GM19468 (cell line): ENCODE data around the gene GON7.
"Not testable (repeated sequence)": the region's sequence is repeated elsewhere in the genome, so short reads cannot be mapped to it uniquely, and the experiment has no call there.

ENCODE experiments used
- ATAC-seq: cut with Tn5 transposase; IDR thresholded peaks from one replicate; pipeline ENCODE4 v1.9.1; 2021; ENCODE audit warnings: mild to moderate bottlenecking, moderate library complexity, moderate number of reproducible peaks; ENCODE audit not compliant: unreplicated experiment; ENCODE audit errors: extremely low read depth

The GON7 gene

DNA sequence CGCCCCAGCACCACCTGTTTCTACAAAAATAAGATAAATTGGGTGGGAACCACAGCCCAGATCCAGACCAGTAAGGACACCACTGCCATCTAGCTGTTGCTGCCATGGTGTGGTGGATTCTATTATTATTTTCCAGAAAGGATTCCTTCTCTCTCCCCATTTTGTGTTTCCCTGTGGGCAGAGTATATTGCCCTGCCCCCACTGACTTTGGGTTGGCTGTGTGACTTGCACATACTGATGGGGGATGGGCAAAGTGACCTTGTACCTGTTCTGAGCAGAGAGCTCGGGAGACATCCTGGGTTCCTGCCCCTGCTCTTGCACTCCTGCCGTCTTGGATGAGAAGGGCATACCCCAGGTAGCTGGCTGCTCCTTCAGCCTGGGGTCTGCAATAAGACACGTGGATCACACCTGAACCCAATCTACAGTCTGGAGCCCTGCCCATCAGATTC is 46.5 kb downstream of the GON7 start:
- ATAC-seq: no peak

DNA sequence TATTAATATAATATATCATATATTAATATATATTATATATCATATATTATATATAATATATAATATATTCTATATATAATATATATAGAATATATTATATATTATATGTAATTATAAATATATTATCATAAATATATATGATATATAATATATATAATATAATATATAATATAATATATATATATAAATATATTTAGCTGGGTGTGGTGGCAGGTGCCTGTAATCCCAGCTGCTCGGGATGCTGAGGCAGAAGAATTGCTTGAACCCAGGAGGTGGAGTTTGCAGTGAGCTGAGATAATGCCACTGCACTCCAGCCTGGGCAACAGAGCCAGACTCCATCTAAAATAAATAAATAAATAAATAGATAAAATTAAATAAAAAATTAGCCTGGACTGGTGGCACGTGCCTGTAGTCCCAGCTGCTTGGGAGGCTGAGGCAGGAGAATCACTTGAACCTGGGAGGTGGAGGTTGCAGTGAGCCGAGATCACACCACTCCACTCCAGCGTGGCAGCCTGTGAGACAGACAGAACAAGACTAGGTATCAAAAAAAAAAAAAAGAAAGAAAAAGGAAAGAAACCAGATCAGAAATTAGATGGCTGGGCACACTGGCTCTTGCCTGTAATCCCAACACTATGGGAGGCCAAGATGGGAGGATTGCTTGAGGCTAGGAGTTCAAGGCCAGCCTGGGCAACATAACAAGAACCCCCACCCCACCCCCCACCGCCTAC is 47.1 kb downstream of the GON7 start:
- not testable (repeated sequence) for ATAC-seq

- not testable (repeated sequence) for ATAC-seq
These were observed 48.5 kb downstream of the GON7 start for GRCh38 chr14:93158349-93158748.

GRCh38 chr14:93156693-93157369 is 50.0 kb downstream of the GON7 start:
- ATAC-seq: no peak

- ATAC-seq: no peak
These were observed 51.2 kb downstream of the GON7 start for GRCh38 chr14:93155667-93156066.

- no peak for ATAC-seq
These were observed 53.7 kb downstream of the GON7 start for GRCh38 chr14:93153121-93153520.
